DOHH2 (cell line): Measurements from ENCODE around the gene NFKB1.

Source experiments
- EZH2phosphoT487 ChIP-seq: fragments of 200-600 bp; sonication (generic); IDR thresholded peaks from 2 replicates; pipeline ENCODE4 v1.6.1; 2017; ENCODE audit warnings: borderline replicate concordance, mild to moderate bottlenecking, antibody characterized with exemption, low read length, moderate library complexity, mixed read lengths
- TF ChIP-seq, protein P1 (sequence below): fragments of 200-600 bp; sonication (generic); IDR thresholded peaks from one replicate; pipeline ENCODE4 v1.5.1; 2014; ENCODE audit warnings: antibody characterized with exemption, mild to moderate bottlenecking, low read depth, low read length; ENCODE audit not compliant: poor library complexity, severe bottlenecking

DNA sequence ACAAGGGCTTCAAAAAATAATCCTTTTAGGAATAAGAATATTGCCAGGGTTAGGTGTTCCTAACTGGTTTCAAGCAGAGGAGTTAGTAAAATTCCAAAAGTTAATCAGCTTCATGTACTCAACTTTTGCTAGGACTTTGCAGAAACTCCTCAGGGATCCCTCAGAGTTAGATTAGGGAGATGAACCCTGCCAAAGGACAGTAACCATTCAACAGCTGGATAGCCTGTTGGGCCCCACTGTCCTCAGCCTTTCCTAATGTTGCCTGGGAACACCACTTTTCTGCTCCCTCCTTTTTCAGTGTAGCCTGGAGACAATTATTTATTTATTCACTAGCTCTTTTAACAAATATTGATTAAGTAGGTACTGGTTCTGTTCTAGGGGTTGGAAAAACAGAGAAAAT lies 53.8 kb downstream of the NFKB1 start:
- TF ChIP-seq, protein P1, sequence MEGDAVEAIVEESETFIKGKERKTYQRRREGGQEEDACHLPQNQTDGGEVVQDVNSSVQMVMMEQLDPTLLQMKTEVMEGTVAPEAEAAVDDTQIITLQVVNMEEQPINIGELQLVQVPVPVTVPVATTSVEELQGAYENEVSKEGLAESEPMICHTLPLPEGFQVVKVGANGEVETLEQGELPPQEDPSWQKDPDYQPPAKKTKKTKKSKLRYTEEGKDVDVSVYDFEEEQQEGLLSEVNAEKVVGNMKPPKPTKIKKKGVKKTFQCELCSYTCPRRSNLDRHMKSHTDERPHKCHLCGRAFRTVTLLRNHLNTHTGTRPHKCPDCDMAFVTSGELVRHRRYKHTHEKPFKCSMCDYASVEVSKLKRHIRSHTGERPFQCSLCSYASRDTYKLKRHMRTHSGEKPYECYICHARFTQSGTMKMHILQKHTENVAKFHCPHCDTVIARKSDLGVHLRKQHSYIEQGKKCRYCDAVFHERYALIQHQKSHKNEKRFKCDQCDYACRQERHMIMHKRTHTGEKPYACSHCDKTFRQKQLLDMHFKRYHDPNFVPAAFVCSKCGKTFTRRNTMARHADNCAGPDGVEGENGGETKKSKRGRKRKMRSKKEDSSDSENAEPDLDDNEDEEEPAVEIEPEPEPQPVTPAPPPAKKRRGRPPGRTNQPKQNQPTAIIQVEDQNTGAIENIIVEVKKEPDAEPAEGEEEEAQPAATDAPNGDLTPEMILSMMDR, result no peak
- TF ChIP-seq EZH2phosphoT487, result no peak
